ENCODE measurements around the gene SPATC1L.

The SPATC1L gene

DNA sequence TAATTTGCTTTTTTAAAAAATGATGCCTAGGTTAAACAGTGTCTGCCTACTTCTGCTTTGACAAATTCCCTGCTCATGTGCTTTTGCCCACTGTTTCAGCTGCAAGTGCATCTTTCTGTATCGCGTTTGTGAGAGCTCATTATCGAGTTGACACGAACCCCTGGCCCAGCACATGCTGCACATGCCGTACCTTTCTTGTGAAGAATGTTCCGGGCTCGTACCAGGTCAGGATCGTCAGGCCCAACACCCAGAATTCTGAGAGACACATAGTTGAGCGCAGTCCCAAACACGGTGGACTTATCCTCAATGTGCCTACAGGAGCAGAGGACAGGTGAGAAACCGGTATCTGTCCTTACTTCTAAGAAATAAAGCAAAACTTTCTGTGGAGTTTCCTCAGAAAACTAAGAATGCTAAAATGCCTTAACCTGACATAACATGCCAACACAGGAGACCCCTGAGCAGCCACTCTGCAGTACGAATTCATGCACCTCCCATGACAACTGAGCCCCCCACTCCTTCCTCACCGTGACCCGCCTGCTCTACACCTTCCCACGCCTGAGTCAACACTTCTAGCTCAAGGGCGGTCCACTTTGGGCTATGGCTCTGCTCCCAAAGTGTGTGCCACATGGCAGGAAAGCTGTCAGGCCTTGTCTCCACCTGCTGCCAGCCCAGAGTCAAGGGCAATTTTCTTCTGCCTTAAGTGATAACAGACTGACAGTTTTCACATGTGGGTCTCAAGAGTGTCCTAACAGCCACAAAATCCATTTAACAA lies 37.6 kb upstream of the SPATC1L start:
- no peak overlapping the region for H3K9ac ChIP-seq (ENCODE audit: low read length)
- H3K27me3 ChIP-seq (replicated peaks; ENCODE audit: control insufficient read depth, insufficient read depth, low read length): no peaks in the 10 kb centered on the region
- H3K9me3 ChIP-seq (ENCODE audit: control insufficient read depth, low read length): no peaks in the 10 kb centered on the region
- peaks cover 15% of the 10 kb centered on the region for H3K4me1 ChIP-seq (ENCODE audit: control insufficient read depth, insufficient read depth, low read length)
- peaks cover 61% of the 10 kb centered on the region for H3K36me3 ChIP-seq (ENCODE audit: control insufficient read depth, insufficient read depth, low read length, severe bottlenecking)
- H3K4me3 ChIP-seq (ENCODE audit: low read length): no peak overlapping the region
- DNase-seq (ENCODE audit: low read depth): no peak

DNA sequence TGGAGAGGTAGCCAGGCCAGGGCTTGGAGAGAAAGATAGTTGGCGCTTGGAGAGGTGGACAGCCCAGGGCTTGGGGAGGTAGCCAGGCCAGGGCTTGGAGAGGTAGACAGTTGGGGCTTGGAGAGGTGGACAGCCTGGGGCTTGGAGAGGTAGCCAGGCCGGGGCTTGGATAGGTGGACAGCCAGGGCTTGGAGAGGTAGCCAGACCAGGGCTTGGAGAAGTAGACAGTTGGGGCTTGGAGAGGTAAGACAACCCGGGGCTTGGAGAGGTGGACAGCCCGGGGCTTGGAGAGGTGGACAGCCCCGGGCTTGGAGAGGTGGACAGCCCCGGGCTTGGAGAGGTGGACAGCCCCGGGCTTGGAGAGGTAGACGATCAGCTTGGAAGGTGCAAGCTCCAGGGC lies 36.6 kb upstream of the SPATC1L start:
- H3K27me3 ChIP-seq (replicated peaks; ENCODE audit: control insufficient read depth, insufficient read depth, low read length): no peaks in the 10 kb centered on the region
- H3K4me3 ChIP-seq (ENCODE audit: low read length): no peak overlapping the region
- no peak for DNase-seq (ENCODE audit: low read depth)
- peaks cover 6% of the 10 kb centered on the region for H3K4me1 ChIP-seq (ENCODE audit: control insufficient read depth, insufficient read depth, low read length)
- H3K9ac ChIP-seq (ENCODE audit: low read length): no peak overlapping the region
- peaks cover 70% of the 10 kb centered on the region for H3K36me3 ChIP-seq (ENCODE audit: control insufficient read depth, insufficient read depth, low read length, severe bottlenecking)
- no peaks in the 10 kb centered on the region for H3K9me3 ChIP-seq (ENCODE audit: control insufficient read depth, low read length)

DNA sequence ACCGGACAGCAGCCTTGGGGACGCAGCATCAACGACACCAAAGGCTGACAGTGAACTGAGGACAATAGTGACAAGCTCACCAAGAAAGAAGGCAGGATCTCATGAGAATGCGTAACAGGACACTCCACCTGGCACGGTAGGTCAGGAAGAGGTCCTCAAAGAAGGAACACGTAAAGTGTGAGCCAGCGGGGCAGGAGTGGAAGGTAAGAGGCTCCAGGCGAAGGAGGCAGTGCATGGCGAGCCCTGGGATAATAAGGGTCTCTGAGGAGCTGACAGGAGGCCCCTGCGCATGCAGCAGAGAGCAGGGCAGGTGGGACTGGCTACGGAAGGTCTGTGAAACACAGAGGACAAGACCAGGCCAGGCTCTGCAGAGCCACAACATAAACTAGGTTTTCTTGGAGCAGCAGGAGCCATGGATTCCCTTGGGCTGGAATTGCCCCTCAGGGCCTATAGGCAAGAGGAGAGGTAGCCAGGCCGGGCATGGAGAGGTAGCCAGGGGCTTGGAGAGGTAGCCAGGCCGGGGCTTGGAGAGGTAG lies 36.1 kb upstream of the SPATC1L start:
- Histone ChIP-seq H3K27me3 (replicated peaks; ENCODE audit: control insufficient read depth, insufficient read depth, low read length) (no peaks in the 10 kb centered on the region), H3K9ac (ENCODE audit: low read length) (no peak overlapping the region), H3K9me3 (ENCODE audit: control insufficient read depth, low read length) (no peaks in the 10 kb centered on the region), H3K4me3 (ENCODE audit: low read length) (no peak overlapping the region), H3K4me1 (ENCODE audit: control insufficient read depth, insufficient read depth, low read length) (peaks cover 1% of the 10 kb centered on the region), H3K36me3 (ENCODE audit: control insufficient read depth, insufficient read depth, low read length, severe bottlenecking) (peaks cover 75% of the 10 kb centered on the region)
- no peak for DNase-seq (ENCODE audit: low read depth)

DNA sequence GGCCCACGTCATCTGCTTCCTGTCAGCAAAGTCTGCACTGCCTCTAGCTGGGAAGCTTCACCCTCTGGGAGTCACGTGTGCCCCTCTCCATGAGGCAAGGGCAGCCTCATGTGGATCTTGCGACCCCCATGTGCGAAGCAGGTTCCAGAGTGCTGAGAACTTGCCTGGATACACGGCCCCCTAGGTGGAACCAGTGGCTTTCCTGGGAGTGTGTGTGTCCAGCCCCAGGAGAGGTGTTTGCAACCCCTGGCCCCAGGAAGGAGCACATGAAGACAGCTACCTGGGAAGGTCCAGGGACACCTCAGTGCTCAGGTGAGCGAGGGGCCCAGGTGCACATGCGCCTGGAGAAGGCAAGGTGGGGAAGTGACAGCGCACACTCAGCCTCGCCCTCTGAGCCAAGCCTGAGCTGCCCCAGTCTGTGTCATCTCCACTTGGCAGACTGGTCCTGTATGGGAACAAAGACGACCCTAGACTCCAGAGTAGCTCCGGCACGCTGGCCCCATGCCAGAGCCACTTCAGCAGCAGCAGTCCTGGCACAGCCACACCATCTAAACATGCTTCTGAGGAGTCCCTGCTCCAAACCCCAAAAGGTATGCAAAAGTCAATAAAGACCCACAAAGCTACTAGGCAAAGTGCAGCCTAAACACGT lies 35.5 kb upstream of the SPATC1L start:
- H3K4me3 ChIP-seq (ENCODE audit: low read length): no peak overlapping the region
- H3K9ac ChIP-seq (ENCODE audit: low read length): no peak overlapping the region
- no peak for DNase-seq (ENCODE audit: low read depth)
- peaks cover 79% of the 10 kb centered on the region for H3K36me3 ChIP-seq (ENCODE audit: control insufficient read depth, insufficient read depth, low read length, severe bottlenecking)
- no peaks in the 10 kb centered on the region for H3K4me1 ChIP-seq (ENCODE audit: control insufficient read depth, insufficient read depth, low read length)
- no peaks in the 10 kb centered on the region for H3K27me3 ChIP-seq (replicated peaks; ENCODE audit: control insufficient read depth, insufficient read depth, low read length)
- no peaks in the 10 kb centered on the region for H3K9me3 ChIP-seq (ENCODE audit: control insufficient read depth, low read length)

DNA sequence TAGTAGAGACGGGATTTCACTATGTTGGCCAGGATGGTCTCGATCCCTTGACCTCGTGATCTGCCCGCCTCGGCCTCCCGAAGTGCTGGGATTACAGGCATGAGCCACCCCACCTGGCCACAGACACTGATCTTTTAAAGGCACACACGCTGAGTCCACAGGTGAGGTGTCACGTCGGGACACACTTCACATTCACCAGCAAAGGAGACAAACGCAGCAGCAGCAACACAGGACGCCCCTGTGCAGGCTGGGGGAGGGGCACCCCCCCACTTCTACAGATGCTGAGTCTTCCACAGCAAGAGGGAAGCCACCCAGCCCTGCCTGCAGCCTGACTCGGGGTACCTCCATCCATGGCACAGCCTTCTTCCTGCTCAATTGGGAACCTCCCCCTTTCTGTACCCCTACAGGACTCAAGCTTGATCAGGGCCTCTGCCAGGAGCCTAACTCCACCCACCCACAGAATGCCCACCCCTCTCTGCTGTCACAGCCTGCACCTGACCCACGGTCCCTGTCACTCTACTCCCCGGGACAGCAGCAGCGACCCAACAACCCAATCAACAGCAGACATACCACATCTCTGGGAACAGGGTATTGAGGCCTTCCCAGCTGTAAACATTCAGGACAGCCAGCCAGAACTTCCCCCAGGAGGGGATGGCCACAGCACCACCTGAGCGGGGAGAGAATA lies 34.8 kb upstream of the SPATC1L start:
- no peak overlapping the region for H3K4me3 ChIP-seq (ENCODE audit: low read length)
- no peaks in the 10 kb centered on the region for H3K9me3 ChIP-seq (ENCODE audit: control insufficient read depth, low read length)
- H3K36me3 ChIP-seq (ENCODE audit: control insufficient read depth, insufficient read depth, low read length, severe bottlenecking): peaks cover 82% of the 10 kb centered on the region
- no peaks in the 10 kb centered on the region for H3K4me1 ChIP-seq (ENCODE audit: control insufficient read depth, insufficient read depth, low read length)
- DNase-seq (ENCODE audit: low read depth): no peak
- no peaks in the 10 kb centered on the region for H3K27me3 ChIP-seq (replicated peaks; ENCODE audit: control insufficient read depth, insufficient read depth, low read length)
- no peak overlapping the region for H3K9ac ChIP-seq (ENCODE audit: low read length)

DNA sequence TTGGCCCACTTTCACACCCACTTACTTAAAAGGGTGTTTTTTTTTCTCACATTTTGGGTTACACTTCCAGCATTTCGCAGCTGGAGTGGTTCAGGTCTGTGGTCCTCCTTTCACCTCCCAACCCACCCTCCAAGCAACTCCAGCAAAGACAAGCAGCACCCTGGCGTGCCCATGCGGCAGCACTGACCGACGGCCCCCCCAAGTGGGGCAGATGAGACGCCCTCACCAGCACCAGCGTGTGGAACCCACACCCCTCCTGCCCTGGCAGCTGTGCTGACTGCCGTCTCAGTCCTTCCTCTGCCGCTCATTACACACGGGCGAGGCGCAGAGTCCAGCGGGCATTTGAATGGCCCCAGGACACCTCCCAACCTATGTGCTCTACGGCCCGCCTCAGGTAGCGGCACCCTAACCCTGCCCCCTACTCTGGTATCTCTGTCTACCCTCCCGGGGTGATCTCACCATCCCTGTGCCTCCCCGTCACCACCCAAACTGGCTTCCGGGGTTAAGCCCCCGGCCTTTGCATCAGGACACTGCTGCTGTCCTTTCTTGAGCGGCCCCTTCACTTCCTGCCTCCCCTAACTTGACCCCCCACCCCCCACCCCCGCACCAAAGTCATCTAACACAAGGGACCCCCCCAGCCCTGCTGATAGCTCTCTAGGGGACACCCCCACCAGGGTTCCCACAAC lies 33.4 kb upstream of the SPATC1L start:
- no peaks in the 10 kb centered on the region for H3K9me3 ChIP-seq (ENCODE audit: control insufficient read depth, low read length)
- H3K27me3 ChIP-seq (replicated peaks; ENCODE audit: control insufficient read depth, insufficient read depth, low read length): no peaks in the 10 kb centered on the region
- no peak for DNase-seq (ENCODE audit: low read depth)
- peaks cover 90% of the 10 kb centered on the region for H3K36me3 ChIP-seq (ENCODE audit: control insufficient read depth, insufficient read depth, low read length, severe bottlenecking)
- no peak overlapping the region for H3K9ac ChIP-seq (ENCODE audit: low read length)
- H3K4me3 ChIP-seq (ENCODE audit: low read length): no peak overlapping the region
- H3K4me1 ChIP-seq (ENCODE audit: control insufficient read depth, insufficient read depth, low read length): no peaks in the 10 kb centered on the region

DNA sequence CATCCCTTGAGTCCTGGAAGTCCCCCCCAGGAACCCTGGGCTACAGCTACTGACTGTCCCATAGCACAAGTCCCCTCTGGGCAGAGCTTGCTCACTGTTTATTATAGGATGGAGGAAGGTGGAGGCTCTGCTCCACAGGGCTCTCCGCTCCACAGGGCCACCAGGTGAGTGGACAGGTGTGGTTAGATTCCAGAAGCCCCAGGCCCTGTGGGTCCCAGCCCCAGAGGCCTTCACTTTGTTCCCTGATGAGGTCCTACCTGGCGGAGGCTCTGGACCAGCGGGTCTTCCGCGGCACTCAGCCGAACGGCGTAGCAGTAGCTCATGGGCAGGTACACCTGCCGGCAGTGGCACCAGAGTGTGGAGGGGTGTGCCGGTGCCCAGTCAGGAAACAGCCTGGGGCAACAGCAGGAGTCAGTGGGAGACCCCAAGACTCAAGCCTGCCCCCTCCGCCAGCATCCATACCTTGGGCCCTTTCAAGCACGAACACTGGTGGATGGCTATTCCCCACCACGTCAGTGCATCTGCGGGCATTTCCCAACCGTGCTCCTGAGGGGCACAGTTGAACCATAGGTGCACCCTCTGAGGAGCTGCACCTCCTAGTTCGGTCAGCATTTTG lies 32.0 kb upstream of the SPATC1L start:
- no peak for DNase-seq (ENCODE audit: low read depth)
- H3K4me3 ChIP-seq (ENCODE audit: low read length): no peak overlapping the region
- no peaks in the 10 kb centered on the region for H3K27me3 ChIP-seq (replicated peaks; ENCODE audit: control insufficient read depth, insufficient read depth, low read length)
- no peaks in the 10 kb centered on the region for H3K4me1 ChIP-seq (ENCODE audit: control insufficient read depth, insufficient read depth, low read length)
- peaks cover 90% of the 10 kb centered on the region for H3K36me3 ChIP-seq (ENCODE audit: control insufficient read depth, insufficient read depth, low read length, severe bottlenecking)
- H3K9me3 ChIP-seq (ENCODE audit: control insufficient read depth, low read length): no peaks in the 10 kb centered on the region
- no peak overlapping the region for H3K9ac ChIP-seq (ENCODE audit: low read length)

DNA sequence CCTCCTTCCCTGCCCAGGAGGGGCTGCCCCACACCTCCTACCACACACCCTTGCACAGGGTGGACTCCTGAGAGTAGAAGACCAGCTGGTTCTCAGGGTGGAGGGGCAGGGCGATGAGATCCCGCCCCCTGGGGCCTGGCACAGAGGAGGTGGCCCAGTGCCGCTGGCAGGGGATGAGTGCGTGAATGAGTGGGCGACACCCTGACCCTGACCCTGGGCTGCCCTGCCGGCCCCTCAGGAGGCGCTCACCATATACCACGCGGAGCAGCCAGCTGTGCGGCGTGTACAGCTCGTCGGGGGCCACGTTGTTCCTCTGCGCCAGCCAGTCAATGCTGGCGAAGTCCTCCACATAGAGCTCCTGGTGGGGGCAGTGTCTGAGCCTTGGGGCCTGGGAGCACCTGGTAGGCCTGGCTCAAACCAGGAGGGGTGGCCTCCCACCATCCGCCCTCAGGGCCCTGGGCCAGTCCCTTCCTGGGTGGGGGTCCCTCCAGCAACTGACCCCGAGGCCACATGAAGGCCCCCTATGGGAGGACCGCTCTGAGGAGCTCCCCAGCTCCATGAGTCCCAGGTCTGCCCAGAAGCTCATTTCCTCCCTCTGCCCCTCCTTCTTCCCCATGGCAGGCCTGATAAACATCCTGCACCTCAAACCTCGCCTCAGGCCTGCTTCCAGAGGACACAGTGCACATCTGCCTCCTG lies 31.3 kb upstream of the SPATC1L start:
- no peaks in the 10 kb centered on the region for H3K9me3 ChIP-seq (ENCODE audit: control insufficient read depth, low read length)
- no peaks in the 10 kb centered on the region for H3K27me3 ChIP-seq (replicated peaks; ENCODE audit: control insufficient read depth, insufficient read depth, low read length)
- DNase-seq (ENCODE audit: low read depth): no peak
- H3K4me1 ChIP-seq (ENCODE audit: control insufficient read depth, insufficient read depth, low read length): no peaks in the 10 kb centered on the region
- no peak overlapping the region for H3K9ac ChIP-seq (ENCODE audit: low read length)
- H3K4me3 ChIP-seq (ENCODE audit: low read length): no peak overlapping the region
- peaks cover 88% of the 10 kb centered on the region for H3K36me3 ChIP-seq (ENCODE audit: control insufficient read depth, insufficient read depth, low read length, severe bottlenecking)

DNA sequence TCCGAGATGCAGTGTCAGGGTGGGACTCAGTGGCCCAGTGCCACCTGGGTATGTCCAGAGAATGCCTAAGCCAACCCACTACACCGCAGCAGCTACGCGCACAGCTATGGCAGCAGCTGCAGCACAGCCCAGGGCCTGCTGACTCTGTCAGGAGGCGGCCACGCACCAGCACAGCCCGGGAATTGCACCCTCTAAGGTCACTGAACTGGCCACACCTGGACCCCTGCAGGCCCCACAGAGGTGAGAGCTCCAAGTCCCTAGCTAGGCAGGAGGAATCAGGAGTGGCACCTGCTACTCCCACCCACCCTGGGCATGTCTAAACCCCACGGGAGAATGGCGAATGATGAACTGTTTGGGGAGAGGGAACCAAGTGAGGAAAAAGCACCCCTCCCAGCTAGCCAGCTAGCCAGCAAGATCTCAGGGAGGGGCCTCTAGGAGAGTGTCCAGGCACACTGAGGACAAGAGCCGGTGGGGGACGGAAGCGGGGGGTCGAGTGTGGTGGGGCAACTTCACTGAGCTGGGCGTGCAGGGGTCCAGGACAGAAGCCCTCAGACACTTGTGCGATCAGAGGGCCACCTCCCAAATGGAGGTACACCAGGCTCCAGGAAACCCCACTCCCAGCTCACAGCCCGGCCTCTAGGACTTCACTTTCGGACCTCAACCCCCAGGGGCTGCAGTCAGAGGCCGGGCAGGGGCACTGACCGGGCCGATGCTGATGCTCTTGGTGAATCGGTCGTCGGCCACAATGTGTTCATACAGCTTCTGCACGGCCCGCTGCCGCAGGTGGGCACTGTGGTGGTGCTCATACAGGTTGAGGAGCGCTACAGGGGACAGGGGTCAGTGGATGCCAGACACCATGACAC lies 30.4 kb upstream of the SPATC1L start:
- no peaks in the 10 kb centered on the region for H3K9me3 ChIP-seq (ENCODE audit: control insufficient read depth, low read length)
- H3K4me3 ChIP-seq (ENCODE audit: low read length): no peak overlapping the region
- no peaks in the 10 kb centered on the region for H3K4me1 ChIP-seq (ENCODE audit: control insufficient read depth, insufficient read depth, low read length)
- H3K36me3 ChIP-seq (ENCODE audit: control insufficient read depth, insufficient read depth, low read length, severe bottlenecking): peaks cover 87% of the 10 kb centered on the region
- no peaks in the 10 kb centered on the region for H3K27me3 ChIP-seq (replicated peaks; ENCODE audit: control insufficient read depth, insufficient read depth, low read length)
- H3K9ac ChIP-seq (ENCODE audit: low read length): no peak overlapping the region
- no peak for DNase-seq (ENCODE audit: low read depth)
